Trophoblast cell (in vitro differentiated cells and primary cell): ENCODE results near the gene TCP11L1.

Source experiments
- DNase-seq, 2 donors: peaks; one replicate each; pipeline ENCODE4 v3.0.0-alpha.2; 2016
- H2AFZ ChIP-seq: 2 replicates; pipeline ENCODE4 v1.6.1; 2013; ENCODE audit warnings: low read length, moderate library complexity, mild to moderate bottlenecking; ENCODE audit not compliant: insufficient read depth, poor library complexity
- H2AK5ac ChIP-seq: 2 replicates; pipeline ENCODE4 v1.6.1; 2013; ENCODE audit warnings: mild to moderate bottlenecking, low read length
- H2BK120ac ChIP-seq: 2 replicates; pipeline ENCODE4 v1.6.1; 2013; ENCODE audit warnings: low read length, mild to moderate bottlenecking, moderate library complexity; ENCODE audit not compliant: insufficient read depth, poor library complexity
- H2BK12ac ChIP-seq: 2 replicates; pipeline ENCODE4 v1.6.1; 2013; ENCODE audit warnings: mild to moderate bottlenecking, low read length, moderate library complexity
- H2BK5ac ChIP-seq: 2 replicates; pipeline ENCODE4 v1.6.1; 2013; ENCODE audit warnings: low read length, low read depth, moderate library complexity, mild to moderate bottlenecking; ENCODE audit not compliant: poor library complexity
- H3K14ac ChIP-seq: 2 replicates; pipeline ENCODE4 v1.6.1; 2013; ENCODE audit warnings: mild to moderate bottlenecking, low read length
- H3K18ac ChIP-seq: 2 replicates; pipeline ENCODE4 v1.6.1; 2013; ENCODE audit warnings: mild to moderate bottlenecking, low read length
- H3K23ac ChIP-seq: 2 replicates; pipeline ENCODE4 v1.6.1; 2013; ENCODE audit warnings: low read length
- H3K27ac ChIP-seq: 2 replicates; pipeline ENCODE4 v1.5.1; 2013; ENCODE audit warnings: low read depth, mild to moderate bottlenecking, inconsistent platforms, low read length, moderate library complexity
- H3K27me3 ChIP-seq: 2 replicates; pipeline ENCODE4 v1.6.1; 2013; ENCODE audit warnings: inconsistent platforms, mild to moderate bottlenecking, low read length, moderate library complexity; ENCODE audit not compliant: insufficient read depth
- H3K36me3 ChIP-seq, 2 experiments: 1 replicate in 1 of 2; 2 replicates in 1 of 2; pipeline ENCODE4 v1.6.1; 2013; ENCODE audit warnings: low read length in 2 of 2, mild to moderate bottlenecking in 2 of 2, moderate library complexity in 1 of 2; ENCODE audit not compliant: insufficient read depth in 2 of 2, control insufficient read depth in 1 of 2
- H3K4ac ChIP-seq: 2 replicates; pipeline ENCODE4 v1.6.1; 2013; ENCODE audit warnings: low read depth, mild to moderate bottlenecking, low read length, moderate library complexity
- H3K4me1 ChIP-seq, 2 experiments: 1 replicate in 1 of 2; 2 replicates in 1 of 2; pipeline ENCODE4 v1.6.1; 2013; ENCODE audit warnings: low read length in 2 of 2, mild to moderate bottlenecking in 2 of 2, moderate library complexity in 1 of 2; ENCODE audit not compliant: insufficient read depth in 2 of 2, control insufficient read depth in 1 of 2
- H3K4me2 ChIP-seq: 2 replicates; pipeline ENCODE4 v1.6.1; 2013; ENCODE audit warnings: inconsistent platforms, mild to moderate bottlenecking, low read length, moderate library complexity
- H3K4me3 ChIP-seq: 2 replicates; pipeline ENCODE4 v1.5.1; 2013; ENCODE audit warnings: mild to moderate bottlenecking, low read depth, low read length, inconsistent platforms
- H3K79me1 ChIP-seq: one replicate; pipeline ENCODE4 v1.6.1; 2013; ENCODE audit warnings: low read length
- H3K79me2 ChIP-seq: 2 replicates; pipeline ENCODE4 v1.6.1; 2013; ENCODE audit warnings: low read length, mild to moderate bottlenecking; ENCODE audit not compliant: control insufficient read depth, insufficient read depth, poor library complexity
- H3K9ac ChIP-seq: 2 replicates; pipeline ENCODE4 v1.6.1; 2013; ENCODE audit warnings: mild to moderate bottlenecking, low read length
- H3K9me3 ChIP-seq: 2 replicates; pipeline ENCODE4 v1.6.1; 2013; ENCODE audit warnings: low read depth, mild to moderate bottlenecking, control low read depth, inconsistent platforms, low read length; ENCODE audit not compliant: insufficient read depth
- H4K12ac ChIP-seq: 2 replicates; pipeline ENCODE4 v1.6.1; 2013; ENCODE audit warnings: low read depth, mild to moderate bottlenecking, low read length, moderate library complexity
- H4K8ac ChIP-seq: 2 replicates; pipeline ENCODE4 v1.6.1; 2013; ENCODE audit warnings: low read depth, mild to moderate bottlenecking, low read length, moderate library complexity
- H4K91ac ChIP-seq: one replicate; pipeline ENCODE4 v1.6.1; 2013; ENCODE audit warnings: low read depth, mild to moderate bottlenecking, low read length, moderate library complexity
- WGBS: extraction: QIAGEN DNeasy Blood & Tissue Kit; methylation state at CpG from one replicate; pipeline ENCODE4 v1.1.7; 2013; ENCODE audit warnings: missing lambda C conversion rate; ENCODE audit not compliant: insufficient read length, insufficient coverage; ENCODE audit errors: extremely low coverage; 5-methylcytosine and 5-hydroxymethylcytosine counted together

TCP11L1 gene

DNA sequence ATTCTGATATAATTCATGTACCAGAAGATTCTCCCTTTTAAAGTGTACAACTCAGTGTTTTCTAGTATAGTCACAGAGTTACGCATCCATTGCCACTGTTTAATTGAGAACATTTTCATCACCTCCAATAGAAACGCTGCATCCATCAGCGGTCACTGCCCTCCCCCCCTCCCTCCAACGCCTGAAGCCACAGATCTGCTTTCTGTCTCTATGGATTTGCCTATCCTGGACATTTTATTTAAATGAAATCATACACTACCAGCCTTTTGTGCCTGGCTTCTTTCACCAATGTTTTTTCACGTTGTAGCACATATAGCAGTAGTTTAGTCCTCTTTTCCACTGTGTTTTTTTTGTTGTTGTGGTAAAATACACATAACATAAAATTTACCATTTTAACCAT is 22.8 kb downstream of the TCP11L1 start:
- Histone ChIP-seq H4K8ac (no peak overlapping the region), H4K91ac (no peak overlapping the region), H3K4ac (no peak overlapping the region), H3K14ac (no peak overlapping the region), H3K23ac (no peak overlapping the region), H2AFZ (no peak overlapping the region), H2BK120ac (no peak overlapping the region), H4K12ac (no peak overlapping the region), H3K9me3 (no peaks in the 10 kb centered on the region), H2BK5ac (no peak overlapping the region), H2AK5ac (no peak overlapping the region), H3K4me1 (peaks cover 8 to 20% of the 10 kb centered on the region in 2 experiments), H3K27me3 (no peaks in the 10 kb centered on the region), H3K18ac (no peak overlapping the region), H2BK12ac (no peak overlapping the region), H3K36me3 (peaks cover 8 to 12% of the 10 kb centered on the region in 2 experiments), H3K9ac (no peak overlapping the region), H3K79me1 (peaks cover 10% of the 10 kb centered on the region), H3K4me2 (no peak overlapping the region), H3K79me2 (no peaks in the 10 kb centered on the region), H3K27ac (peak overlapping the region; percentile 52), H3K4me3 (no peak overlapping the region)
- DNase-seq, result no peak
- no CpG with 5 or more reads among the region's 5 CpGs for WGBS

DNA sequence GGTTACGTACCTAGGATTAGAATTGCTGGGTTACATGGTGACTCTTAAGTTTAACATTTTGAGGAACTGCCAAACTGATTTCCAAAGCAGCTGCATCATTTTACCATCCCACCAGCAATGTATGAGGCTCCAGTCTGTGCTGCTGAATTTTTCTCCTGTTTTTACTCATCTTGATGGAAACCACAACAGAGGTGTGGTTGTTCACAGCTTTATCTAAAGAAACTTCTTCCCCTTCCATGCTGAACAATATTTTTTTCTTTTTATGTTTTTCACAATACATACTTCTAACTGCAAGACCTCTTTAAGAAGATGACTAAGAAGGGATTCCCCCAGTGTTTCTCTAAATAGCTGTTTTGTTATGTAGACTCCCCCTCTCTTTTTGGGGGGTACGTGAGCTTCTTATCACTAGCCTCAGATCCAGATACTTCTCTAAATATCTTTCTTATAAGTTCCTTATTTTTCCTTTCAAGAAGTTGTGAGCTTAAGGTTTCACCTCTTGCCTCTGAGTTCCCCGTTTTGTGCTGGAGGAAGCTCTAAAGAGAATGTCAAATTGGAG is 24.0 kb downstream of the TCP11L1 start:
- Histone ChIP-seq H3K18ac (no peak overlapping the region), H3K4me3 (no peak overlapping the region), H3K4me1 (peaks cover 10 to 22% of the 10 kb centered on the region in 2 experiments), H3K14ac (no peak overlapping the region), H2BK5ac (no peak overlapping the region), H2AK5ac (no peak overlapping the region), H2AFZ (no peak overlapping the region), H2BK12ac (no peak overlapping the region), H3K36me3 (peaks cover 10 to 11% of the 10 kb centered on the region in 2 experiments), H4K91ac (no peak overlapping the region), H3K27ac (no peak overlapping the region), H2BK120ac (no peak overlapping the region), H4K8ac (no peak overlapping the region), H3K4ac (no peak overlapping the region), H4K12ac (no peak overlapping the region), H3K23ac (no peak overlapping the region), H3K9me3 (no peaks in the 10 kb centered on the region), H3K9ac (no peak overlapping the region), H3K4me2 (no peak overlapping the region), H3K27me3 (no peaks in the 10 kb centered on the region), H3K79me2 (no peaks in the 10 kb centered on the region), H3K79me1 (peaks cover 10% of the 10 kb centered on the region)
- DNase-seq, result no peak
- no CpG with 5 or more reads among the region's 3 CpGs for WGBS

GRCh38 chr11:33064033-33064825 is 24.9 kb downstream of the TCP11L1 start:
- WGBS, result no CpG with 5 or more reads among the region's 11 CpGs

DNA sequence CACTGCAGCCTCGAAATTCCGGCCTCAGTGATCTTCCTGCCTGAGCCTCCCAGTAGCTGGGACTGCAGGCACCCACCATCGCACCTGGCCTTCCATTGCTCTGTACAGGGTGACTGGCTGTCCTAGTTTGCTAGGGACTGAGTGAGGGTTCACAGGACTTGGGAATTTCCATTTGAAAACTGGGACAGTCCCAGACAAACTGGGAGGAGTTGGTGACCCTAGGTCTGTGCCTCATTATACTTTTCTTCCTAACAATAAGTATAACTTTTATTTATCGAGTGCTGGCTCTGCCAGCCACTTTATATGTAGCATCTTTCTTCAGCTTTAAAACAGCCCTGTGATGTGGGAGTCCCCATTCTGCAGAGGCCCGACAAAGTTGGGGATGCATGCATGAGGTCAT is 25.5 kb downstream of the TCP11L1 start:
- H3K14ac ChIP-seq, result no peak overlapping the region
- no peak overlapping the region for H2BK5ac ChIP-seq
- no peak overlapping the region for H3K4me2 ChIP-seq
- H3K79me2 ChIP-seq, result no peaks in the 10 kb centered on the region
- H4K12ac ChIP-seq, result no peak overlapping the region
- H2BK120ac ChIP-seq, result no peak overlapping the region
- no peak overlapping the region for H2BK12ac ChIP-seq
- H3K27ac ChIP-seq, result no peak overlapping the region
- H3K4ac ChIP-seq, result no peak overlapping the region
- H3K36me3 ChIP-seq, result peaks cover 19 to 20% of the 10 kb centered on the region in 2 experiments
- H2AK5ac ChIP-seq, result no peak overlapping the region
- WGBS, result no CpG with 5 or more reads among the region's 5 CpGs
- H3K9ac ChIP-seq, result no peak overlapping the region
- H3K4me3 ChIP-seq, result peak overlapping the region; percentile 54
- no peaks in the 10 kb centered on the region for H3K9me3 ChIP-seq
- no peaks in the 10 kb centered on the region for H3K27me3 ChIP-seq
- no peak overlapping the region for H3K23ac ChIP-seq
- H3K18ac ChIP-seq, result no peak overlapping the region
- DNase-seq, result no peak
- peaks cover 10% of the 10 kb centered on the region for H3K79me1 ChIP-seq
- peaks cover 10 to 22% of the 10 kb centered on the region in 2 experiments for H3K4me1 ChIP-seq
- no peak overlapping the region for H4K8ac ChIP-seq
- H2AFZ ChIP-seq, result no peak overlapping the region
- no peak overlapping the region for H4K91ac ChIP-seq

More at GRCh38 chr11:33064033-33064825, 24.9 kb downstream of the TCP11L1 start:
- Histone ChIP-seq H3K23ac (no peak overlapping the region), H4K91ac (no peak overlapping the region), H3K18ac (no peak overlapping the region), H2BK5ac (no peak overlapping the region), H2BK12ac (no peak overlapping the region), H4K12ac (no peak overlapping the region), H3K4me1 (peaks cover 10 to 22% of the 10 kb centered on the region in 2 experiments), H3K27me3 (no peaks in the 10 kb centered on the region), H3K14ac (no peak overlapping the region), H2BK120ac (peak overlapping the region; percentile 45), H3K4me2 (no peak overlapping the region), H4K8ac (no peak overlapping the region), H3K36me3 (peaks cover 14 to 16% of the 10 kb centered on the region in 2 experiments), H2AFZ (no peak overlapping the region), H3K79me2 (no peaks in the 10 kb centered on the region), H3K9me3 (no peaks in the 10 kb centered on the region), H3K9ac (no peak overlapping the region), H3K4me3 (no peak overlapping the region), H3K79me1 (peaks cover 10% of the 10 kb centered on the region), H3K27ac (no peak overlapping the region), H3K4ac (no peak overlapping the region), H2AK5ac (no peak overlapping the region)
- no peak for DNase-seq
